GM19035 (cell line): ENCODE results near the gene ZNRF3.
"Not testable (repeated sequence)": the region's sequence is repeated elsewhere in the genome, so short reads cannot be mapped to it uniquely, and the experiment has no call there.

Experiments
- ATAC-seq: cut with Tn5 transposase; IDR thresholded peaks from one replicate; pipeline ENCODE4 v1.9.1; 2021; ENCODE audit not compliant: unreplicated experiment

Gene ZNRF3

DNA sequence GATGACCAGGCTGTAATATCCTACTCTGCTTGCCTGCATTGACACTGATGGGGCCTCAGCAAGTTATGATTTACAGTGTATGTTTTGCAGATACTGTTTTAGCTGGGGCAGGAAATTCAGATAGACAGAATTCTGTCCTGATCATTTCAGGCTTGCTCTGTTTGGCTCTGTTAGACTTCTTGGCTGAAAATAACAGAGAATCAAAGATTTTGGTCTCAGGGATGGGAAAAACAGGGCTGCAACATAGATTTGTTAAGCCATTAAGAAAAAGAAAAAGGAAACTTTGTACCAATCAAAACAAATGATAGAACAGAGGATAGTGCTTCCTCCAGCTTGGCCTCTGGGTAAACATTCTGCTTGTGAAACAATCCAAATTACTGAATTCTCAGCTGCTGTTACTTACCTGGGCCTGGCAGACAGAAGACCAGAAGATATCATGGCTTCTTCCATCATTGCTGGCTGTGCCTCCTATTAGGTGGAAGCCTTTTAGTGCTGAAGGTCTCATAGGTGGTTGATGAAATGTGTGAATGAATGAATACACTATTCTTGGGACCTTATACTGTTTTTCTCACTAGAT lies 22.0 kb downstream of the ZNRF3 start:
- ATAC-seq = no peak

DNA sequence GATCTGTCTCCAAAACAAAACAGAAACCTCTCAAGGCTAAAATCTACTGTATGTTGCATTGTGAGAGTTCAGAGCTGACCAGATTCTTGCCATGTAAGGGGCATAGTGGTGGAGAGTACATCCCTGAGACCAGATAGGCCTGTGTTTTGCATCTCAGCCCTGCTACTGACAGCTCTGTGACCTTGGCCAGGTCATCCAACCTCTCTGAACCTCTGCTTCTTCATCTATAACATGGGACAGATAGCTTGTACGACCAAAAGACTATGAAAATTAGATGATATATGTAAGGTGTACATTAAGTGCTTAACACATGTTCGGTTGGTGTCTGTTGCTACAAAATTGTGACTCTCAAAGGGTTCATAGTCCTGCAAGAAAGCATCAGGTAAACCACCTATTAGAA lies 22.9 kb downstream of the ZNRF3 start:
- no peak for ATAC-seq

DNA sequence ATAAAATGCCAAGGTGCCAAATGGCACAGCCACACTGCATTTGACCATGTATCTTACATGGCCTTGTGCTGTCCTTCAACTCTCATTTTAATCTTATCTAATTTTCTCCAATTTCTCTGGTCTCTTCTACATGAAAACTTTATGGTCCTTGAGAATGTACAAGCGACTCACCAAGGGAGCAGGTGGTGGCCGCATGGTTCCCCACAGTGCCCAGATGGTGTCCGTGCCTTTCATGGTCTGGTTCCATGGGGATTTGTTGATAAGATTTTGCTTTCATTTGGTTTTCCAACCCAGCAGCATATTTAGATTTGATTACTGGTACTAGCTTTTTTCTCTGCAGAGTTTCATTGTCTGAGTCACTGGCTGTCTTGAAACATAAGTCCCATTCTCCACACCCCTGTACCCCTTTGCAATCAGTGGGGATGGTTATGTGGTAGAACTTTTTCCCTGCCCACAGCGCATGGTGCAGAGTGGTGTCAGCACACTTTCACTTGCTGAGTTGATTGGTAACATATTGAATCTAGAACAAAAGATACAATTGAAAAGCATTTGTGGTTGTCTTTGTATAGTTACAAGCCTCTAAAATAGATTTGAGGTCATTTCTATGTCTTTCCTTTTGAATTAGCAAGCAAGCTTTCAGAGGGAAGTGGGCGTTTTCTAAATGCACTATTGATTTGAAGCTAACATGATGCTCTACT lies 24.1 kb downstream of the ZNRF3 start:
- no peak for ATAC-seq

DNA sequence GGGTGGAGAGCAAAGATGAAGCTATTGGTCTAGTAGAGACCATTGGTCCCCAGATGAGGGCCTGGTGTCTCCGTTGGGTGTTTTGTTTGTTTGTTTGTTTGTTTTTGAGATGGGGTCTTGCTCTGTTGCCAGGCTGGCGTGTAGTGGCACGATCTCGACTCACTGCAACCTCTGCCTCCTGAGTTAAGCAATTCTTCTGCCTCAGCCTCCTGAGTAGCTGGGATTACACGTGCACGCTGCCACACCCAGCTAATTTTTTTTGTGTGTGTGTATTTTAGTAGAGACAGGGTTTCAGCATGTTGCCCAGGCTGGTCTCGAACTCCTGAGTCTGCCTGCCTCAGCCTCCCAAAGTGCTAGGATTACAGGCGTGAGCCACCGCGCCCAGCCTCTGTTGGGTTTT lies 25.4 kb downstream of the ZNRF3 start:
- ATAC-seq = not testable (repeated sequence)

DNA sequence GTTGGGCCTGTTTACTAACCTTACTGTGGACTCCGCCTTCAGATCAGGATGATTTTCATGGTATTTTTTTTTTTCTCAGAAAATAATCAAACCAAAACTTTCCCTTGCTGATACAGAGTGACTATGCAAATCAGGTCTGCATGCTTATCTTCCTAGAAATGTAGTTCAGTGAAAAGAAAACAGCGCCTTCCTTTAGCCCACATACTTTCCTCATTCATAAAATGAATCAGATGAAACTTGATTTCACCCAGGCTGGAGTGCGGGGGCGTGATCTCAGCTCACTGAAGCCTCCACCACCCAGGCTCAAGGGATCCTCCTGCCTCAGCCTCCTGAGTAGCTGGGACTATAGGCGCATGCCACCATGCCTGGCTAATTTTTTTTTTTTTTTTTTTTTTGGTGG lies 26.0 kb downstream of the ZNRF3 start:
- ATAC-seq = no peak

DNA sequence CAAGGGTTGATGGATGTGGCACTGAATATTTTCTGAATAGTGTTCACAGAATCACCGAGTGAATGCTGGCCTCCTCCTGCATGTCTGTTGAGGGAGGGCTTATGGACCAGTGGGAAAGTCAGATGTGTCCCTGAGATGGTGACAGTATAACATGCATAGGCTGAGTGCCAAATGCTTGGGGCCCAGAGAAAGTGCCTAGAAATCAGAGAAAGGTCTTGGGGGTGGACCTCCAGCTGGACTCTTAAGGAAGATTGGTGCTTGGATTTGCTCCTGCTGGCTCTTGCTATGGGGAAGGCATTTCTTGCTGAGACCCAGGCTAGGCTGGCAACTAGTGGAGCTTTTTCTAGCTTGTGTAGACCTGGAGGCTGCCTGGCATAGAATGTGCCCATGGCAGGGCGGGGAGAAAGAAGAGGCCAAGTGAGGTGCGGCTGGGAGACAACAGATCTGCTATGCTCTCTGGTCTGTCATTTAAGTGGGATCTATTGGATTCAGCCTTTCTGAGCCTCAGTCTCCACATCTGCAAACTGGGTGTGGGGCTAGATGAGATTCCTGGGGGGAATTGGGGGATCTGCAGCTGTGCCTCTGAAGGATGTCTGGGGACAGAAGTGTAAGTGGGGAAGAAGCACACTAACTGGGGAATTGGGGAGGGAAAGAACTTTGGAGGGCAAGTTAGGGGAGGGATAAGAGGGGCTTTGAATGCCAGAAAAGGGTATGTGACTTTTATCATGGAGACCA lies 27.4 kb downstream of the ZNRF3 start:
- ATAC-seq = no peak

DNA sequence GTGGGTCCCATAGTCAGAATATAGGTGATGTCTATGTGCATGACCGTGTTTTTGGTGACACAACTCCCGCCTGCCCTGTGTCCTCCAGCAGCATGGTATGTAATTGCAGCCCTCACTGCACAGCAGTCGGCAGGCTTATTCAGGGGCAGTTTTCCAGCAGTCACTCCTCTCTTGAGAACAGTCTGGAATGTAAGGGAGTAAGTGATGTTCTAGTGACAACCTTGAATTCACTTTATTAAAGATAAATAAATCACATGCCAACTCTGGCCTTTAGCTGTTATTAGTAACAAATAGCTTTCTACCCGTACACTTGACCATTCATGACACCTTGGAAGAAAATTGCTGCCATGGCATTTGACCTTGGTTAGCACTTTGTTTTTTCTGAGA lies 27.9 kb downstream of the ZNRF3 start:
- no peak for ATAC-seq

DNA sequence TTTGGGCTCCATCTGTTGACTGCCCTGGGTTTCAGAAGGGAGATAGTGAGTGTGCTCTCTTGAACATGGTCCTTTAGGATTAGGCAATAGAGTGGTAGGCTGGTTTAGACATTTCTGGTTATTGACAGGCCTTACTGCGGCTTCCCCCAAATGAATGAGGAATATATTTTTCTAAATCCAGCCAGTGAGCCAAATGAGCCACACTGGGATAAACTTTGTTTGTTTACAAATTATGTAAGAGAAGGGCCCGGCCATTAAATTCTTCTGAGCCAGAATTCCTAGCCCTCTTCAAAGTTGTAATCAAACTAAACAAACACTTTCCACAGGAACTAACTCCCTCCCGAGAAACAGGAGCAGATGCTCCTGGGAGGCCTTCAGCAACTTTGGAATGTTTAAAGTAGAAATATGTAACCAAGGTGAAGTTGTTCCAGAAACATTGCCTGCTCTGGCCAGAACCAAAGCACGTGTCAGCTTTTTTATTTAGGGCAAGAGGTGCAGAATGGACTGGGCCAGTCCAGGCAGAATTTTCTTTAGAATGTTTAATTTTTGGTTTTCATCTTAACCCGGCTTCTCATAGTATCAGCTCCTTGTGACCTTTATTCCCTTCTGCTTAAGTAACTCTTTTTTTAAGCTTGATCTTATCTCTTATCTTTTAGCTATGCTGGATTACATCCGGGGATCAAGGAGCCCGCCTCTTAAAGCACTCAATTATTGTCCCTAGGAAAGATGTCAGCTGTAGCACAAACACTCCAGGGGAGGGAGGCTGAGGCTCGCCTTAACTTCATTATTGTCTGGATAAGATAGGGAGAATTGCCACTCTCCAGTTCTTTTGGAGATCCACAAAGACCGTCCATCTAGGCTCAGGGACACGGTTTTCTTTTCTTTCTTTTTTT lies 28.7 kb downstream of the ZNRF3 start:
- ATAC-seq = no peak

DNA sequence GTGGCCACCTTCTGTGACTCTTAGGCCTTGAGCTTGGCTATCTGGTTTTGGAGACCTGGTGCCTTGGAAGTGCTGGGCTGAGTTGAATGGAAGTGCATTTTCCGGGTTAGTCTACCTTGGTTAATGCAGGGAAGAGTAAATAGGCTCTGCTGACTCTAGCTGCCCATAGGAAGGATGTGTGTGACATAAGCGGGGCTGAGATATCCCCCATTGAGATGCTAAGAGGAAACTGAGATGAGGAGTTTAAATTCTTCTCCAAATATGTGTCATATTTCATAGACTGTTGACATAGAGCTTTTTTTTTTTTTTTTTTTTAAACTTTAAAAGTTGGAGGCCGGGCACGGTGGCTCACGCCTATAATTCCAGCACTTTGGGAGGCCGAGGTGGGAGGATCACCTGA lies 30.8 kb downstream of the ZNRF3 start:
- no peak for ATAC-seq

DNA sequence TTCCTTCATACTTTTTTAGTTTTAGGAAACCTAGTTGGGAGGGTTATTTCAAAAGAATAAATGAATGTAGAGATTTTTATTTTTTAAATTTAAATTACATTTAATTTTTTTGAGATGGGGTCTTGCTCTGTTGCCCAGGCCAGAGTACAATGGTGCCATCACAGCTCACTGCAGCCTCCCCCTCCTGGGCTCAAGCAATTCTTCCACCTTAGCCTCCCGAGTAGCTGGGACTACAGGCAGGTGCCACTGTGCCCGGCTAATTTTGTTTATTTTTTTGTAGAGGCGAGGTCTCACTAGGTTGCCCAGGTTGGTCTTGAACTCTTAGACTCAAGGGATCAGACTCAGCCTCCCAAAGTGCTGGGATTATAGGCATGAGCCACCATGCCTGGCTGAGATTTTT lies 32.6 kb downstream of the ZNRF3 start:
- no peak for ATAC-seq

DNA sequence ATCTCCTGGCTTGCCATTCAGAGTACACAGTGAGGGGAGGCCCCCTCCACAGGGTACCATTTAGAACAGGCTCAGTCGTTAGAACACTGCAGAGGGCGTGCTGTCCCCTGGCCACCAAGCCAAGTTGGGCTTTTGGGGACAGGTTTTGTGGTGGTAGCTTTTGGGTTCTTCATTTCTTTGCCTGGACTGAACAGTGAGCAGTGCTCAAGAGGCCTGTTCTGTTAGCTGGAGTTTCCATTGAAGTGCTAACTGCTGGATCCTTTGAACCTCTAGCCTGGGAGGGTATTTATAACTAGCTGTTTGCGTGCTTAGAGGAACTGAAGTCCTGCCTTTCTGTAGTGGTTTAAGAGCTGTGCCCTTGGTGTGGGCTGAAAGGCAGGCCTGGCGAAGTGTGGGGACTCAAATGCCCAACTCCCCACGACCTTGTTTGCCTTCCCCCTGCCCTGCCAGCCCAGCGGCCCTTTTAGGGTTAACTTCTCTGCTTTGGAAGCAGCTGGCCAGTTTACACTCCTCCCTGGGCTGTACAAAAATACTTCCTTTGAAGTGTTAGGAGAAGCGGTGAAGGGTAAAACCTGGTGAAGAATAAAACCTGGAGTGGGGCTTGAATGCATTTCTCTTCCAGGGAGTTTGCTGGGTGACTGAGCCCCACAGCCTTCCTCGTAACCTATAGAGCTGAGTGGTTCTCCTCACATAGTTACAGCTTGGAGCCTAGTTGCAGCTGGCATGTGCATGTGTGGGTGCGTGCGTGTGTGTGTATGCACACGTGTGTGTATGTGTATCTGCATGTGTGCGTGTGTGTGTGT lies 34.6 kb downstream of the ZNRF3 start:
- ATAC-seq = no peak

DNA sequence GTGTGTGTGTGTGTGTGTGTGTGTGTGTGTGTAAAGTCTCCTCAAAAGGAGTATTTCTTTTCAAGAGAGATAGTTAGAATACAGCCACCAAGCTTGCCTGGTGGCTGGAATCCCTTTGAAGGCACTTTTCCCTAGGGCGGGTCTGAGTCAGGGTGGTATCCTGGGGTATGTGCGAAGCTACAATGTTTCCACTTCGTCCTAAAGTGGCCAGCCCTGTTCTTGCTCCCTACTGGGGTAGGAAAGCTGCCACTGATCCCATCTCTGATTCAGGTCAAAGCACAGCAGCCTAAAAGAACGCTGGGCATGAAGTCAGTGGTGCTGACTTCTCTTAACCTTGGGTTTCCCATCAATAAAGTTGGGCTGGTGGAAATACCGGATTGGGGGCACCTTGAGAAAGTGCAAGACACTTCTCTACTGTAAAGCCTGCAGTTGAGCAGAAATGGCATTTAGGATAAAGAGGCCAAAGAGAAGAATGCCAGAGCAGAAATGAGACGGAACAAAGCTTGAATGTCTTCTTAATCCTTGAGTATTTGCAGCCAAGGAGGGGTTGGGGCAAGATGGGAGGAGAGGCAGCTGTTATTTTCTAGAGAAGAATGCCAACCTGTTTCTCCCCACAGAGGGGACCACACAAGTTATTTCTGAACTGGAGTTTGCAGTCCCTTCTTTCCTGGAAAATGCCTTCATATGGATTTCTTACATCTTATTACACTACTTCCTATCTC lies 35.3 kb downstream of the ZNRF3 start:
- no peak for ATAC-seq

DNA sequence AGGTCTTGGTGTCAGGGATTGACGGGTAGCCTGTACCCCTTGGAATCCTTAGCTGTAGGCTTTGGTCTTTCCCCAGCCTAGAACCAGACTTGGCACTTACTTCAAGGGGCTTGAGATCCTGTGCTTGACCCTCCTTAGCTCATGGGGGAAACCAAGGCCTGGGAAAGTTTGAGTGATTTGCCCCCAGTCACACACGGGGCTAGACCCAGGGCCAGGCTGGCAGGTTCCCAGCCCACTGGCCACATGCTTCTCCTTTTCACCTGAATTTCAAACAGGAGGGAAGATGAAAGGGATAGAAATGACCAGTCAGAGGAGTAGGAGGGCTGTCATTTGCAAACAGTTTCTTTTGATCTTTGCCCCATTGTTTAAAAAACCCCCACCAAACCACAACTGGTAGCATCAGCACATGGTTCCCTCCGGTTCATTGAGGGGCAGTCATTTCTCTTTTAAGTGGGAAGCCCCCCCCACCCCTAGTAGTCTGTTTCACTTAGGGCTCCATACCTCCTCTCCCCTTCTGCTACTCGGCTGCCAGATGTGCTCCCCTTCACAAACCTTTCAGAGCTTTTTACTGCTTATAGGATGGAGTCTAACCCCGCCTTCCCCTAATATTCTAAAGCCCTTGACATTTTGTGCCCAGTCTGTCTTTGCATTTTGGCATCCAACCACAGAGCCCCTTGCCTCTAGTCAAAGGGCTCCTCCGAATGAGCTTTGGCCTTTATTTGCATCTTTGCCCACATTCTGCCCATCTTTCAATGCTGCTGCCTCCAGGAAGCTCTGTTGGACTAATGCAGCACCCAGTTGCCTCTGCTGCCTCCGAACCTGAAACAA lies 37.6 kb downstream of the ZNRF3 start:
- ATAC-seq = no peak

DNA sequence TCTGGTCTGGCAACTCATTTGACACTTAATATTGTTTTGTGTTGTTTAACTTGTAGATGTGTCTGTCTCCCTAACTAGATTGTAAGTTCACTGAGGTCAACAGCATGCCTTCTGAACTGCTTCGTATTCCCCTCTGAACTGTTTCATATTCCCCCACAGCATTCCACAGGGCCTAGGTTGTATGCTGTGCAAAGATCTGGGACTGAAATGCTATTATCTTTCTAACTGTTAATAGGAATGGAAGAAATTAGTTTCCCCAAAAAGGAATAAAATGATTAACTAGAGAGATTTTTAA lies 38.2 kb downstream of the ZNRF3 start:
- ATAC-seq = no peak

DNA sequence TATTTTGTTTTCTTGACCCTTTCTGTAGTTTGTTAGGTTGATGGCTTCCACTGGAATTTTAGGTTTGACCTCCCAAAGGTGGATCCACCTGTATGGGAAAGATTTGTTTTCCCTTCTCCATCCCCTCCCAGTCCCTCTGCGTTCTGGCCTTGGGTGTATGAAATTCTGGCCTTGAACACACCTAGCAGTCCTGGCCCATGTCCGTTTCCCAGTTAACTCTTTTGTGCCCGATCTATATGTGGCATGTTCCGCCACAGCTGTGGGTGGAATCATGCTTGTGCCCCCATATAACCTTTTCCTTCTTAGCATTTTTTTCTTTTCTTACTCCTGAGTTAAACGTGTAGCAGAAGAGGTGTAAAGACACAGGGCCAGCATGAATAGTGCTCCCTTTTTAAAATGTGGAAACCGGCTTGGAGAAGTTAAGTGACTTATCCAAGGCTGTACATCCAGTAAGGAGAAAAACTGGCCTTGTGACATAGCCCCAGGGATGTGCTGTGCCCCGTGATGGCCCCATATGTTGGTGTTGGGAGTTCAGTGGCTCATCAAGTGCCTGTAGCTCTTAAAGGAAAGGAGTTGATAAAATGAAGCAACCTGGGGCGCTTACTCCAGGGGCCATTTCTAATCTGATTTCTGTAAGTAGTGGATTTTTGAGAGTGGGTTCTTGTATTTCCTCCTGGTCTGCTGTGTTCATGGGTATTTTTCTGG lies 39.3 kb downstream of the ZNRF3 start:
- no peak for ATAC-seq

DNA sequence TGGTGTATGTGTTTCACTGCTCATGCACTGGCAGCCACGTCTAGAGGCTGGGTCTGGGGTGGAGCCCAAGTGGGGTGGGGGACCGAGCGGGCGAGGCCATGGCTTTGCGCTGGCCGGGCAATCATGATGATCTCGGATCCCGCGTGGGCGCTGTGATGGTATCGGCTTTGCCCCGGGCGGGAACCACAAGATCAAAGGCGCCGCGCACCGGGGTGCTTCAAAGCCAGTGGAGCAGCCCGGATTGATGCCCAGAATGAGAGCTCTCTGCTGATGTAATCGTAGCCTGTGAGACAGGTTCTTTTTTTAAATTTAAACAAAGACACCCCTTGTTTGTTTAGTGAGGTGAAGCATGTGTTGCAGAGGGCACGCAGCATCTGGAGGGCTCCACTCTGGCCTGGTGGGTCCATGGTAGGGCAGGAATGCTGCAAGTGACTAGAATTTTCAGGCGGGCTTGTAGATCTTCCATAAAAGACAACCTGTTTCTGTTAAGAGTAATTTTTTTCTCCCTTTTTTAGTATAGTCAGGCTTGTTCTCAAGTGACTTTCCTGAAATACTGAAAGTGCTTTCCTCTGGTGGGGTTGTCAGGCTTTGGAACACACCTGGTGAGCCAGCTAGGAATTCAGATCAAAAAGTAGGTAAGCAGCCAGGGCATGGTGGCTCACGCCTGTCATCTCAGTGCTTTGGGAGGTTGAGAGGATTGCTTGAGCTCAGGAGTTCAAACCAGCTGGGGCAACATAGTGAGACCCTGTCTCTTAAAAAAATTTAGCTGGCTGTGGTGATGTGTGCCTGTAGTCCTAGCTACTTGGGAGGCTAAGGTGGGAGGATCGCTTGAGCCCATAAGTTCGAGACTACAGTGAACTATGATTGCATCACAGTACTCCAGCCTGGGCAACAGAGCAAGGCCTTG lies 40.7 kb downstream of the ZNRF3 start:
- ATAC-seq = no peak

DNA sequence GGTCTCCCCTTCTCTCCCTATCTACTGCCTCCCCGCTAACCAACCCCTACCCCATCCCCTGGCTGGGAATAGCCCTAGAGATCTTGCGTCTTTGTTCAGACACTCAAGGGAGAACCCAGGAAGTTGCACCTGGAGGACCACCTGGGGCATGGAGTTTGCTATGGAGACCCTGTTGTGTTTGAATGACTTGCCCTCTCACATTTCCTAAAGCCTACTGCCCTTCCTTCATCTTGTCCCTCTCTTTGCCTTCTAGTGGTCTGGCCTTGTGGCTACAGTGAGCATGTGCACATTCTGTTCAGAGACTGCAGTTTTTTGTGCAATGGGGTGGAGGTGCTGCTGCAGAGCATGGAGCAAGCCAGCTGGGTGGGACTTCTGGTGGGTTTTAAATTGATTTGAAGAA lies 42.5 kb downstream of the ZNRF3 start:
- no peak for ATAC-seq

DNA sequence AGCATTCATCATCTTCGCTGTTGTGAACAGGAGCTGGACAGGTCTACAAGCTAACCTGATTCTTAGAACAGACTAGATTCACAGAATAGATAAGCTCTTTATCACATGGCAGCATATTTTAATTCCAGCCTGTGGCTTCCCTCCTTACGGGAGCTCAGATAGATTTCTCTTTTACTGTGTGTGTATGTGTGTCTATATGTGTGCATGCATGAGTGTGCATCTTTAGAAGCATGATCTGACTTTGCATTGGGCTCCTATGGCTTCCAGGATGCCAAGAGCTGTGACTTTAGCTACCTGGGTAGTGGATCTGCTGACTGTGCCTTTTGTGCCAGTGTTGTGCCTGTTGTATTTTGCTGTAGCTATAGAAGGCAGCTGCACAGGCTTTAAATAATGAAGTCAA lies 44.3 kb downstream of the ZNRF3 start:
- ATAC-seq = no peak
